ENCODE data around the gene RNF207. TPM values are rescaled to one million over a fixed set of nuclear protein-coding genes. Genes with fewer than 3 reads are reported as not detected.

The RNF207 gene
- total and polyA plus RNA-seq, 2 of the 8 experiments (the other 6 are each of a cell fraction or from before 2014, with no cell fraction given) = 3.9 to 5.4 TPM

- TF ChIP-seq CHD7 (IDR thresholded peaks at IDR 0.05; ENCODE audit: insufficient replicate concordance, low read length) = no peak
- no peak for TF ChIP-seq RBBP5 (IDR thresholded peaks at IDR 0.05; ENCODE audit: borderline replicate concordance, low read depth, low read length)
- no peak for TF ChIP-seq SIN3A (conservative IDR thresholded peaks at IDR 0.05 in 1 of 2, IDR thresholded peaks at IDR 0.05 in 1 of 2; ENCODE audit: low read depth in 1 of 2, low read length in 2 of 2)
- TF ChIP-seq CHD1 (IDR thresholded peaks at IDR 0.05; ENCODE audit: low read depth, low read length) = no peak
These were observed 19.7 kb downstream of the RNF207 start (continued) for GRCh38 chr1:6225651-6226050.
